Naive thymus-derived CD4-positive, alpha-beta T cell (primary cell): ENCODE measurements around the gene SERPINB7. TPM values are rescaled to one million over a fixed set of nuclear protein-coding genes. Genes with fewer than 3 reads are reported as not detected.

Experiments used
- ATAC-seq: fragments of 150-1000 bp; cut with Tn5 transposase; 2 replicates; pipeline ENCODE4 v1.10.0; 2021; ENCODE audit warnings: mild to moderate bottlenecking, moderate library complexity
- CTCF ChIA-PET: fragments of 350-600 bp; sonication (Branson Sonifier 250); formaldehyde crosslinking; loops from one replicate; lab custom pipeline; 2021; ENCODE audit warnings: antibody characterized with exemption; lab: Charles Lee
- POLR2A ChIA-PET: fragments of 350-600 bp; sonication (Branson Sonifier 250); formaldehyde crosslinking; loops from one replicate; lab custom pipeline; 2021; ENCODE audit warnings: antibody characterized with exemption, inconsistent platforms; lab: Charles Lee
- DNase-seq, 9 donors: peaks; one replicate each; pipeline versions ENCODE4 v3.0.0 to v3.0.0-alpha.2; 2020 to 2022; ENCODE audit warnings: mixed read lengths in 1 of 9
- H3K27ac ChIP-seq: one replicate; pipeline ENCODE4 v1.7.0; 2013; ENCODE audit warnings: mild to moderate bottlenecking, low read depth, low read length, moderate library complexity
- H3K27me3 ChIP-seq, 2 donors: one replicate each; pipeline ENCODE4 v1.7.0; 2013; ENCODE audit warnings: low read length in 2 of 2, mild to moderate bottlenecking in 2 of 2, moderate library complexity in 2 of 2; ENCODE audit not compliant: control insufficient read depth in 2 of 2, insufficient read depth in 2 of 2
- H3K36me3 ChIP-seq, 3 experiments: 1 replicate in 2 of 3; 2 replicates in 1 of 3; pipeline ENCODE4 v1.7.0; 2013; ENCODE audit warnings: low read length in 3 of 3, mild to moderate bottlenecking in 3 of 3, moderate library complexity in 1 of 3; ENCODE audit not compliant: insufficient read depth in 3 of 3, control insufficient read depth in 2 of 3
- H3K4me1 ChIP-seq, 2 donors: one replicate each; pipeline ENCODE4 v1.7.0; 2013; ENCODE audit warnings: low read length in 2 of 2, mild to moderate bottlenecking in 2 of 2, moderate library complexity in 1 of 2; ENCODE audit not compliant: control insufficient read depth in 2 of 2, insufficient read depth in 2 of 2
- H3K4me3 ChIP-seq: 2 replicates; pipeline ENCODE4 v1.7.0; 2013; ENCODE audit warnings: mild to moderate bottlenecking, low read length
- H3K9me3 ChIP-seq, 3 experiments: 1 replicate in 2 of 3; 2 replicates in 1 of 3; pipeline ENCODE4 v1.7.0; 2013; ENCODE audit warnings: low read length in 3 of 3; ENCODE audit not compliant: control insufficient read depth in 2 of 3
- H3K27ac Mint-ChIP-seq, 9 donors: one replicate each; pipeline ENCODE4 v1.8.0; 2020 to 2022; ENCODE audit warnings: mixed read lengths in 9 of 9, mild to moderate bottlenecking in 8 of 9, moderate library complexity in 5 of 9, inconsistent platforms in 2 of 9
- H3K27me3 Mint-ChIP-seq, 5 donors: one replicate each; pipeline ENCODE4 v1.8.0; 2021 to 2022; ENCODE audit warnings: mixed read lengths in 5 of 5, mild to moderate bottlenecking in 1 of 5
- H3K36me3 Mint-ChIP-seq, 5 donors: one replicate each; pipeline ENCODE4 v1.8.0; 2020 to 2022; ENCODE audit warnings: mixed read lengths in 5 of 5, mild to moderate bottlenecking in 3 of 5, inconsistent platforms in 1 of 5
- H3K4me1 Mint-ChIP-seq, 7 donors: one replicate each; pipeline ENCODE4 v1.8.0; 2020 to 2022; ENCODE audit warnings: mixed read lengths in 7 of 7, mild to moderate bottlenecking in 3 of 7, inconsistent platforms in 1 of 7
- H3K4me3 Mint-ChIP-seq, 10 donors: one replicate each; pipeline ENCODE4 v1.8.0; 2020 to 2022; ENCODE audit warnings: mild to moderate bottlenecking in 10 of 10, mixed read lengths in 10 of 10, moderate library complexity in 6 of 10, inconsistent platforms in 2 of 10
- H3K9me3 Mint-ChIP-seq, 11 donors: one replicate each; pipeline ENCODE4 v1.8.0; 2020 to 2022; ENCODE audit warnings: mixed read lengths in 11 of 11, mild to moderate bottlenecking in 4 of 11, inconsistent platforms in 1 of 11, moderate library complexity in 1 of 11
- intact Hi-C, 2 donors: fragments of 100-400 bp; cut with micrococcal nuclease; formaldehyde crosslinking; loops; one replicate each; pipeline ENCODE4 v1.15.1; 2023
- polyA plus RNA-seq, 2 donors: library from polyadenylated mRNA; unstranded; fragments of 300-500 nt; fragmentation: Illumina TruSeq; gene quantifications; one replicate each; pipeline ENCODE4 v1.2.3, GENCODE V29; 2021
- total RNA-seq, 6 experiments: library from RNA in 5 of 6; stranded (reverse) in 5 of 6; gene quantifications; 1 replicate in 5 of 6; 2 replicates in 1 of 6; pipeline ENCODE4 v1.2.3 and lab custom pipeline; 2021 to 2026

The SERPINB7 gene
- total and polyA plus RNA-seq, 7 experiments from 2014 or later: not detected

DNA sequence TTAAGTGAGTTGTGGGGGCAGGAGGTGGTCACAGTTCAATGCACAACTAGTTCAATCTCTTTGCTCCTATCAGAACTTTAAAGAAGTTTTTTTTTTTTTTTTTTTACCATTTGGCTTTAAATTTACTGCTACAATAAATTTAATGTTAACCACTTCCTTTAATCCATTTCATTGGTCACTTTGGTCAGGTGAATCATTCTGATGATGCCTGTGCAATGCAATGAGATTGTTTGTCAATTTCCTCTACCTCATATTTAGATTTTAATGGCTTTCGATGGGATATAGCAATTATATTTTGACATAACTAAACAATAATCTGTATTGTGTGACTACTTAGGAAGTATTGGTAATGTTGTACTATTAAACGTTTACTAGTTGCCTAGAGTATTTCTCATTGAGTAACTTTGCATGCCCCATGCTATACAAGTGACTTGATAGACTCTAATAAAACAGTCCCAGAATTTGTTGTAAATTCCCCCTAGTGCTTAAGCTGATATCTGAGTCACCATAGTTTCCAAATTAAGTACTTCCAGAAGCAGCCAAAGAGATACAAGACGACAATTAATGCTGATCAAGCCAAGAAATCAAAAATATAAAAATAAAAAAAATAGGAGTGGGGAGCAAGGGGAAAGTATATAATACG is 59.4 kb downstream of the SERPINB7 start:
- intact Hi-C loops: no loop called here
- H3K27me3 ChIP-seq: peaks cover 0 to 4% of the 10 kb centered on the region in 2 donors

DNA sequence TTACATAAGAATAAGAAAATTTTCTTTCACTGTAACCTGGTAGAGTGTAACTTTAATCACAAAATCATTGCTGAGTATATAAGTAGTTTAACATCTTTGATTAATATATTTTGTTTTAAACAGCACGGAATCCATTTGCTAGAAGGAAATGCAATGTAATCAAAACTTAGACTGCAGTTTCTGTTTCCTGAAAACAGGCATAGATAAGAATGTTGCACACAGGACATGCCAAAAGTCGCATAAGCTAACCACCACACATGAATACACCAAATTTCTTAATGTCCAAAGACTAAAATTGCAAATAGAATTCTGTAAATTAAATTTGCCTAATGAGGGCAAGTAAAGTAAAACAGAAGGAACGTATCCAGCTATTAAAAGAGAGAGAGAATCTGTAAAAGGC is 61.2 kb downstream of the SERPINB7 start:
- H3K36me3 Mint-ChIP-seq: no peaks in the 10 kb centered on the region
- Histone ChIP-seq H3K9me3 (no peaks in the 10 kb centered on the region), H3K4me1 (no peaks in the 10 kb centered on the region), H3K36me3 (no peaks in the 10 kb centered on the region), H3K27me3 (no peaks in the 10 kb centered on the region), H3K27ac (no peak overlapping the region), H3K4me3 (no peak overlapping the region)
- DNase-seq: no peak
- ATAC-seq: no peak
- intact Hi-C loops: no loop called here
- H3K27me3 Mint-ChIP-seq: peaks cover 12 to 36% (median 36%) of the 10 kb centered on the region in 5 donors
- ChIA-PET POLR2A (no interaction called here), CTCF (no interaction called here)
- H3K4me1 Mint-ChIP-seq: peaks cover 0 to 2% (median 0%) of the 10 kb centered on the region in 7 donors
- no peak overlapping the region for H3K27ac Mint-ChIP-seq
- H3K9me3 Mint-ChIP-seq: peaks cover 0 to 3% (median 0%) of the 10 kb centered on the region in 11 donors
- no peak overlapping the region for H3K4me3 Mint-ChIP-seq

More for the DNA sequence above, 59.4 kb downstream of the SERPINB7 start:
- Mint-ChIP-seq H3K4me3 (no peak overlapping the region), H3K4me1 (peaks cover 0 to 3% (median 0%) of the 10 kb centered on the region in 7 donors), H3K36me3 (no peaks in the 10 kb centered on the region), H3K27ac (no peak overlapping the region), H3K9me3 (peaks cover 0 to 3% (median 0%) of the 10 kb centered on the region in 11 donors), H3K27me3 (peaks cover 12 to 43% (median 26%) of the 10 kb centered on the region in 5 donors)
- H3K4me3 ChIP-seq: no peak overlapping the region
- H3K36me3 ChIP-seq: no peaks in the 10 kb centered on the region
- DNase-seq (no peak), ATAC-seq (no peak)
- H3K27ac ChIP-seq: no peak overlapping the region
- no peaks in the 10 kb centered on the region for H3K4me1 ChIP-seq
- no peaks in the 10 kb centered on the region for H3K9me3 ChIP-seq
- CTCF ChIA-PET: no interaction called here
- POLR2A ChIA-PET: no interaction called here

DNA sequence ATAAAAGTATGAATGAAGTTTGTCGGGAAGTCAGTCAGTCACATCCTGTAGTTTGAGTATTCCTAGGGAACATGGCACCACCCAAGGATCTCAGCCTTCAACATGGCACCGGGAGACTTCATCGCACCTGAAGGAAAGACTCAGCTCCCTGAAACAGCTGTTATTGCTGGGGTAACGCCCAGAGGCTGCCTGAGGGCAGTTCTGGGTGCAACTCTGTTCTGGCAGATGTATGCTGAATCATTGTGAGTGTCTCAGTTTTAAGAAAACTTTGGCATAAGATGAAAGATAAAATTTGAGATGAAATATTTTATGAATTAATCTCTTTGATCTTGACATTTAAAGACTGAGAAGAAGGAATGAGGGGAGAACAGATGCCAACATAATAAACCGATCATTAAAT is 62.4 kb downstream of the SERPINB7 start:
- Histone ChIP-seq H3K4me3 (no peak overlapping the region), H3K27me3 (no peaks in the 10 kb centered on the region), H3K27ac (no peak overlapping the region), H3K36me3 (no peaks in the 10 kb centered on the region), H3K4me1 (no peaks in the 10 kb centered on the region), H3K9me3 (no peaks in the 10 kb centered on the region)
- ChIA-PET CTCF (no interaction called here), POLR2A (no interaction called here)
- no peak overlapping the region for H3K27ac Mint-ChIP-seq
- intact Hi-C loops: no loop called here
- no peaks in the 10 kb centered on the region for H3K9me3 Mint-ChIP-seq
- peaks cover 9 to 34% (median 33%) of the 10 kb centered on the region in 5 donors for H3K27me3 Mint-ChIP-seq
- ATAC-seq (no peak), DNase-seq (no peak)
- H3K4me1 Mint-ChIP-seq: no peaks in the 10 kb centered on the region
- no peak overlapping the region for H3K4me3 Mint-ChIP-seq
- no peaks in the 10 kb centered on the region for H3K36me3 Mint-ChIP-seq

DNA sequence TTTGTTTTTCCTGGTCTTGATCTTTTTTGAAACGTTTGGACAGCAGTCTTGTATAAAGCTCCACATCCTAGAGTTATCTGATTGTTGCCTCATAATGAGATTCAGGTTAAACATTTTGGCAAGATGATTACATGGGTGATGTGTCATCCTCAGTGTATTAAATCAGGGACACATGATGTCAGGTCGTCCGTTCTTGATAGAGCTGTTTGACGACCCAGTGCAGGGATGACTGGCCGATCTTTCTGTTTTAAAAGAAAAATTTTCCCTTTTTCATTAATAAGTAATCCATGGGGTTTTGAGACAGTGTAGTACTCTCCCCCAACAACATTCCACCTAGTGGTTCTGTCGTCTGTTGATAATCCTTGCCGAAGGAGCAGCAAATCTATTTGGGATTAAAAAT is 67.8 kb downstream of the SERPINB7 start:
- H3K27me3 Mint-ChIP-seq: peaks cover 14 to 26% (median 19%) of the 10 kb centered on the region in 5 donors
- no peak overlapping the region for H3K4me3 ChIP-seq
- ChIA-PET POLR2A (no interaction called here), CTCF (no interaction called here)
- intact Hi-C loops: no loop called here
- no peak overlapping the region for H3K27ac ChIP-seq
- no peak overlapping the region for H3K27ac Mint-ChIP-seq
- no peaks in the 10 kb centered on the region for H3K36me3 Mint-ChIP-seq
- H3K4me1 ChIP-seq: no peaks in the 10 kb centered on the region
- H3K4me1 Mint-ChIP-seq: peaks cover 0 to 1% (median 0%) of the 10 kb centered on the region in 7 donors
- H3K9me3 Mint-ChIP-seq: no peaks in the 10 kb centered on the region
- no peak for DNase-seq
- H3K4me3 Mint-ChIP-seq: no peak overlapping the region
- no peaks in the 10 kb centered on the region for H3K36me3 ChIP-seq
- no peaks in the 10 kb centered on the region for H3K27me3 ChIP-seq
- no peak for ATAC-seq
- H3K9me3 ChIP-seq: no peaks in the 10 kb centered on the region

DNA sequence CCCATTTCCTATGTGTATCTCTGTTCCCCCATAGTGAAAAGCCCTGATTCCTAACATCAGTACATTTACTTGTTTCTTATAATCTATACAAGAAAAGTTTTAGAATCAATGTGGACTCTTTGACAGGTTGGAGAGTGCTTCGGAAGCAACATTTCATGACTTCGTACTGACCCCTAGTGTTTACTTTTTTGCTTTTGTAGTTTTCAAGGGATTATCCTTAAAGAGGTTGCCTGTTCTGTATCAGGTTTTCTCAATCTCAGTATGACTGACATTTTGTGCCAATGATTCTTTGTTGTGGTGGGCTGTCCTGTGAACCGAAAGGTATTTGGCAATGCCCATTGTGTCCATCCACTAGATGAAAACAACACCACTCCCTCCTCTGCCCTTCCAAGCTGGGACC is 69.0 kb downstream of the SERPINB7 start:
- ChIA-PET CTCF (no interaction called here), POLR2A (no interaction called here)
- H3K4me3 ChIP-seq: no peak overlapping the region

DNA sequence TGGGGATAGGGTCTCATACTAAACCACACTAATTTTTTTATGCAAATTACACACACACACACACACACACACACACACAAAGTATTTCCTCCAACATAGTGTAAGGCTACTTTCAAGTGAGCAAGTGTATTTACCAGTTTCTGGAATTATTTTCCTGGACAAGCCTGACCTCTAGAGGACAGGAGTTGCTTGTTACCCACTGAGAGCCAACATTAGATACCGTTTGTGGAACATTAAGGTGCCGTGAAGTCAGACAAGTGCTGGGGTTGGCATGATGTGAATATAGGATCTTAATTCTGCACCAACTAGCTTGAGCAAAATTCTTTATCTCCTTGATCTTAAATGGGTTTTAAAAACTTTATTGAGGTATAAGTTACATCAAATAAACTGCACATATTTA is 72.9 kb downstream of the SERPINB7 start:
- Mint-ChIP-seq H3K27me3 (peaks cover 0 to 30% (median 5%) of the 10 kb centered on the region in 5 donors), H3K27ac (no peak overlapping the region), H3K36me3 (no peaks in the 10 kb centered on the region), H3K4me3 (no peak overlapping the region), H3K9me3 (no peaks in the 10 kb centered on the region), H3K4me1 (peaks cover 0 to 1% (median 0%) of the 10 kb centered on the region in 7 donors)
- Histone ChIP-seq H3K4me3 (no peak overlapping the region), H3K36me3 (no peaks in the 10 kb centered on the region), H3K27me3 (no peaks in the 10 kb centered on the region), H3K27ac (no peak overlapping the region), H3K9me3 (no peaks in the 10 kb centered on the region), H3K4me1 (no peaks in the 10 kb centered on the region)
- ChIA-PET POLR2A (no interaction called here), CTCF (no interaction called here)
- ATAC-seq: peak; percentile 60
- intact Hi-C loops: loop anchor here in 1 of 2 donors (2.0 kb wide), 1 partner anchor 329 kb away; no protein-coding TSS in a partner anchor
- no peak for DNase-seq

More for the DNA sequence above, 69.0 kb downstream of the SERPINB7 start:
- DNase-seq (no peak), ATAC-seq (no peak)
- Mint-ChIP-seq H3K4me1 (peaks cover 0 to 1% (median 0%) of the 10 kb centered on the region in 7 donors), H3K27me3 (peaks cover 14 to 26% (median 21%) of the 10 kb centered on the region in 5 donors), H3K4me3 (no peak overlapping the region), H3K36me3 (no peaks in the 10 kb centered on the region), H3K9me3 (no peaks in the 10 kb centered on the region), H3K27ac (no peak overlapping the region)
- H3K9me3 ChIP-seq: no peaks in the 10 kb centered on the region
- intact Hi-C loops: loop anchor here (2.0 kb wide), 2 partner anchors 19 to 325 kb away; no protein-coding TSS in a partner anchor
- H3K36me3 ChIP-seq: no peaks in the 10 kb centered on the region
- H3K27ac ChIP-seq: no peak overlapping the region
- H3K27me3 ChIP-seq: no peaks in the 10 kb centered on the region
- no peaks in the 10 kb centered on the region for H3K4me1 ChIP-seq

DNA sequence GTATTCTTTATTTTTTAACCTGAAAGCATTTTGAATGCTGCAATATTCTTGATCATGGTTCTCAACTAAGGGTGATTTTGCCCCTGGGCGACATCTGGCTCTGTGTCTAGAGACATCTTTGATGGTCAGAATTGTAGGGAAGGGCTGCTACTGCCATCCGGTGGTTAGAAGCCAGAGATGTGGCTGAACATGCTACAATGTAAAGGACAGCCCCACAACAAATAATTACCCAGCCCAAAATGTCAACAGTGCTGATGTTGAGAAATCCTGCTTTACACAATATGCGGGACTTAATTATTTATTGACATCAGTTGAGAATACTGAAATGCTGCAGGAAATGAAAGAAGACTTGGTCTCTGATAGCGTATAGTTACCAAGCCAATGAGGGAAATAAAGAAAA is 74.8 kb downstream of the SERPINB7 start:
- Mint-ChIP-seq H3K9me3 (peaks cover 0 to 2% (median 0%) of the 10 kb centered on the region in 11 donors), H3K27ac (no peak overlapping the region), H3K4me3 (no peak overlapping the region), H3K27me3 (peaks cover 0 to 25% (median 5%) of the 10 kb centered on the region in 5 donors), H3K36me3 (no peaks in the 10 kb centered on the region), H3K4me1 (no peaks in the 10 kb centered on the region)
- H3K4me3 ChIP-seq: no peak overlapping the region
- DNase-seq: no peak
- intact Hi-C loops: no loop called here
- no peaks in the 10 kb centered on the region for H3K4me1 ChIP-seq
- no peak overlapping the region for H3K27ac ChIP-seq
- no peaks in the 10 kb centered on the region for H3K27me3 ChIP-seq
- ChIA-PET POLR2A (no interaction called here), CTCF (no interaction called here)
- no peaks in the 10 kb centered on the region for H3K36me3 ChIP-seq
- H3K9me3 ChIP-seq: no peaks in the 10 kb centered on the region
- ATAC-seq: peak; percentile 42
